ENCODE measurements around the gene TRPM3.

The TRPM3 gene

DNA sequence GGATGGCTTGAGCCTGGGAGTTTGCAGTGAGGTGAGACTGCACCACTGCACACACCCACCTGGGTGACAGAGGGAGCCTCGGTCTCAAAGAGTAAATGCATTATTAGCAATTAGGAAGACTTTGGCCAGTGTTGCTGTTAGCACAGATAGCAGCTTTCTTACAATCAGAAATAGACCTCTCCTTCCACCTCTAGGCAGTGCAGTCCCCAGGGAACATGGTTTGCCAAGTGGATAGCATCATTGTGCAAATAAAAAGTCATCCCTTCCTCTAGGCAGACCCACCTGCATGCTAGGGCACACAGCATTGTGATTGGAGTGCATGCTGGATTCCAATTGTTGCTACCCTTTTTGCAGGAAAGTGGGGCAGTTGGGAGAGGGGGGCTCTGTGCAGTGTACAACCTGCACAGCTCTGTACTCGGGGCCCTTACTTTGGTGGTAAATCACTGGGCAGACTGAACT lies 629.1 kb downstream of the TRPM3 start:
- DNase-seq (ENCODE audit: low read depth in 1 of 2, low spot score in 1 of 2), result no peak

DNA sequence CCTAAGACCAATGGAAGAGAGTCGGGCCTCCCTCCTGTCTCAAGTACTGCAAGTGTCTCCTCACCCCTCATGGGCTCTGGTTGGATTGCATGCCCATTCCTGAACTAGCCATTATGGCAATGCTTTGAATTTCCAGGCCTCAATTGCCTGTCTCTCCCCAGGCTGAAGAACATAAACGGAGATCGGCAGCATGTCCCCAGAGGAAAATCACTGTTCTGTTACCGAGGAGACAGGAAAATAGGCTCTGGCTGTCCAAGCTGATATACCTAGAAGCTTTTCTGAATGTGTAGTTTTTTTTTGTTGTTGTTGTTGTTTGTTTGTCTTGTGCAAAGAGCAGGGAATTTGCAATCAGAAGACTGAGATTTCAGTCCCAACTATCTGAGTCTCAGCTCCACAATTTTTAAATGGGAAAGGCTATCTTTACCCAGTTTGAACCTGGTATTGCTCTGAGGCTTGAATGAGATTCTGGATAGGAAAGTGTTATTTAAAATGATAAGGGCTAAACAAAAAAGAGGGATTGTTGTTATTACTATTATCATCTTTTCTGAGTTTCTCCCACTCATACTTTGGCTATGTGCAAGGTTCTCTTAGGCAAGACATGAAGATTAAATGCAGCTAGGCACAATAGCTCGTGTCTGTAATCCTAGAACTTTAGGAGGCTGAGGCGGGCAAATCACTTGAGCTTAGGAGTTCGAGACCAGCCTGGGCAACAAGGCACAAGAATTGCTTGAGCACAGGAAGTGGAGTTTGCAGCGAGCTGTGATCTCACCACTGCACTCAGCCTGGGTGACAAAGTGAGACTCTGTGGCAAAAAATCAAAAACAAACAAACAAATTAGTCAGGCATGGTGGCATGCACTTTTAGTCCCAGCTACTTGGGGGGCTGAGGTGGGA lies 629.7 kb downstream of the TRPM3 start:
- no peak for DNase-seq (ENCODE audit: low read depth in 1 of 2, low spot score in 1 of 2)

GRCh38 chr9:70490478-70490877 lies 630.9 kb downstream of the TRPM3 start:
- no peak for DNase-seq (ENCODE audit: low read depth in 1 of 2, low spot score in 1 of 2)

DNA sequence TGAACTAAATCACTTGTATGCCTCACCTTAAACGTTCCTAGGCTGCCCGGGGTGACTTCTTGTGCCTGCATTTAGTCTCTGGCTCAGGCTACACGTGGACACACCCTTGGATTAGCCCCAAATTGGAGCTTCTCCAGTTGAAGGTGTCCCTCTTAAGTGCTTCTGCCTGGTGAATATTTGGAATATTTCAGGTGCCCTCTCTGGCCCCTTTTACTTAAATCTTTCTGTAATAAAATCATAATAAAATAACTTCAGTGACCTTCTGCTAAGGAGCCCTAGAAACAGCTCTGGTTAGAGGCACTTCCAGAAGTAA lies 632.7 kb downstream of the TRPM3 start:
- DNase-seq (ENCODE audit: low read depth in 1 of 2, low spot score in 1 of 2), result no peak

DNA sequence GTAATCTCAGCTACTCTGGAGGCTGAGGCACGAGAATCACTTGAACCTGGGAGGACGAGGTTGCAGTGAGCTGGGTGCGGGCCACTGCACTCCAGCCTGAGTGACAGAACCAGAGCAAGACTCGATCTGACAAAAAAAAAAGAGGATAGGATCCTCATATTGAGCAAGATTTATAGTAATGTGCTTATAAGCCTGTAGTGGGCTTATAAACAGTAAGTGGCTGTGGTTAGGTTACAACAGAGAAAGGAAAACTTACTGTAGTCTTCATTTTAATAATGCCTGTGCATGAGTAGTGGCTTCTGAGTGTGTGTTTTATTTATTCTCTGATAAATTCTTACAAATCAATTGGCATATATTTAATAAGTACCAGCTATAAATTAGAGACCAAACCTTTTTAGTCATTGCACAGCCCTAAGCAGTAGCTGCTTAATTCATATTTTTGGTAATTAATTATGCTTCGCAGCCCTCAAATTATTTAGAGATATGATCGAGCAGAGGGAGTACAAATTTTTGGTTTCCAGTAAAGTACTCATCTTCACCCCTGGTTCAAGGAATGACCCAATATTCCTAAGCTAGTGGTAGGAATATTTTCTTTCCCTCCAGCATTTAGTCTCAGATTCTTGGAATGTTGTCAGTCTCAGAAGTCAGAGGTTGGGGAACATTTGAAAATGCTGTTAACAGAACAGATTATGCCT lies 633.2 kb downstream of the TRPM3 start:
- no peak for DNase-seq (ENCODE audit: low read depth in 1 of 2, low spot score in 1 of 2)

DNA sequence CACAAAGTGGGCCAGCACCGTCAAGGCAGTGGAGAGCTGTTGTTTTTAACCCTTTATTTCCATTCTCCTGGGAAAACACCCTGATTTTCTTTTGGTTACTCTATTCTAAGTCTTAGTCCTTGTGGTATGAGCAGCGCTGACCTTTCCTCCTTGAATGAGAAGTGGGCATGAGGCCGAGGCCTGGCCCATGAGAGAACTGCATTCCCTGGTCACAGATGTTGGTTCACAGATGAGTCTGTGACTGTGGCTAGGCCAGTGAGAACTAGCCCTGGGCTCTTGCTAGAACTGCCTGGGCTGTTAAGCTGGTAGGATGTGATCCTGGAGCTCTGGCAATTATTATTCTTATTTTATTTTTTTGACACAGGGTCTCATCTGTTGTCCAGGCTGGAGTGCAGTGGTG lies 635.3 kb downstream of the TRPM3 start:
- no peak for DNase-seq (ENCODE audit: low read depth in 1 of 2, low spot score in 1 of 2)

DNA sequence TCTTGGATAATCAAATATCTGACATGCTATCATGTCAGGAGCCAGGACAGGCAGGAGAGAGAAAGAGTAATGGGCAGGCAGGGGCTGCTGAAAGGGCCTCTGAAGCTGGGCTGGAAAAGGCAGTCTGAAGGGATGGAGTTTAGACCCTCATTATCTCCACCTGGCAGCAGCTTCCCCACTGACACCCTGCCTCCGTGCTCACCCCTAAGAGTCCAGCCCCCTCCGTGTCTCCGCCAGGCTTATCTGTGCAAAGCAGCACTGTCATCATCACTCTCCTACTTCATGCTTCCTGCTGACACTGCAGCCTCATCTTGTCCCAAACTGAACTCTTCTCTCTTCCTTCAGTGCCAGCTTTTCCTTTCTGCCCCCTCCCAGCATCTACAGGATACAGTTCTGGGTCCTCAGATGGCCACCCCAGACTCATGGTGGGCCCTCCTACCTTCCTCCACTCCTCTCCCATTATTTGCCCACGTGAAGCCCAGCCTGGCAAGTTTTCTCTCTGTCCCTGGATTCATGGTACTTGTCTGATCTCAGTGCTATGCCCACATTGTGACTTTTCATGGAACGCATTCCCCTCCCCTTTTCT lies 636.1 kb downstream of the TRPM3 start:
- no peak for DNase-seq (ENCODE audit: low read depth in 1 of 2, low spot score in 1 of 2)

- DNase-seq (ENCODE audit: low read depth in 1 of 2, low spot score in 1 of 2), result peak in 1 of 2 donors; percentile 10
These were observed 636.9 kb downstream of the TRPM3 start for GRCh38 chr9:70484232-70485130.

DNA sequence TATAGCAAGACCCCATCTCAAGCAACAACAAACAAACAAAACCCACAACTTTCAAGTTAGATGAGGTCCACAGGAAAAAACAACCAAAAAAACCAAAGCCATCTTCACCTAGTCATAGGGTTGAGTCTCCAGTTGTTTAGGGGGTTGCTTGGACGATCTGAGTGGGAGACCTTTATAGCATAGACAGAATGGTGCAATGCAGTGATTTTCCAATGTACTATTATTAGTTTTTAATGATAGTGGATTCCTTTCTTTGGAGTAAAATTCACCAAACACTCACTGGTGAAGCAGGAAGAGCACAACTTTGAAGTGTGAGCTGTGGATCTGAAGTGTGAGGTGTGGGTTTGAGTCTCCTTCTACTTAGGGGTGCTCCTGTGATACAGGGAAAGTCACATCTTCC lies 640.0 kb downstream of the TRPM3 start:
- DNase-seq (ENCODE audit: low read depth in 1 of 2, low spot score in 1 of 2), result no peak

- DNase-seq (ENCODE audit: low read depth in 1 of 2, low spot score in 1 of 2), result no peak
These were observed 640.9 kb downstream of the TRPM3 start for GRCh38 chr9:70480405-70480980.

DNA sequence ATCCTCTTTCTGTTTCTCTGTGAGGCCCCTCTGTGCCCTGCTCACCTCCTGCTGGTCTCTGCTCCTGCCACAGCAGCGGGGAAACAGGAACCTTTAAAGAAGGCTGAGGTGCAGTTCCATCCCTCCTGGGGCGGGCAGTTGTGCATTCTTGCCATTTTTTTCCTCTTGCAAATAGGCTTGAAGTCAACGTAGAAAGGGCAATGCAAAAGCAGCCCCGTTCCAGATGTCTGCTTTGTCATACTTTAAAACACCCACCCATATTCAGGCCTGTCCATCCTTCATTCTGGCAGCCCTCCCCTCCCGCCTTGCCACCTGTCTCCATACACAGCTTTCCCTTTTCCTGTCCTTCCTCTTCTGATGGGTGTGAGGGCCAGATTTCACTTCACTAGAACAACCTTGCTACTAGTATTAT lies 641.5 kb downstream of the TRPM3 start:
- no peak for DNase-seq (ENCODE audit: low read depth in 1 of 2, low spot score in 1 of 2)

All from activated CD4-positive, alpha-beta T cell treated with anti-CD3 and anti-CD28 coated beads, Interleukin-2, amount 50 U/mL, for 24 hours (primary cell).